RPMI8226 (cell line): ENCODE data around the gene FLOT1.
A peak's percentile ranks its signal among the peaks of the same experiment; 100 is the strongest.
"Not testable (repeated sequence)": the region's sequence is repeated elsewhere in the genome, so short reads cannot be mapped to it uniquely, and the experiment has no call there.

ENCODE experiments used
- DNase-seq: peaks from one replicate; pipeline ENCODE4 v3.0.0-alpha.2; 2015

The FLOT1 gene

DNA sequence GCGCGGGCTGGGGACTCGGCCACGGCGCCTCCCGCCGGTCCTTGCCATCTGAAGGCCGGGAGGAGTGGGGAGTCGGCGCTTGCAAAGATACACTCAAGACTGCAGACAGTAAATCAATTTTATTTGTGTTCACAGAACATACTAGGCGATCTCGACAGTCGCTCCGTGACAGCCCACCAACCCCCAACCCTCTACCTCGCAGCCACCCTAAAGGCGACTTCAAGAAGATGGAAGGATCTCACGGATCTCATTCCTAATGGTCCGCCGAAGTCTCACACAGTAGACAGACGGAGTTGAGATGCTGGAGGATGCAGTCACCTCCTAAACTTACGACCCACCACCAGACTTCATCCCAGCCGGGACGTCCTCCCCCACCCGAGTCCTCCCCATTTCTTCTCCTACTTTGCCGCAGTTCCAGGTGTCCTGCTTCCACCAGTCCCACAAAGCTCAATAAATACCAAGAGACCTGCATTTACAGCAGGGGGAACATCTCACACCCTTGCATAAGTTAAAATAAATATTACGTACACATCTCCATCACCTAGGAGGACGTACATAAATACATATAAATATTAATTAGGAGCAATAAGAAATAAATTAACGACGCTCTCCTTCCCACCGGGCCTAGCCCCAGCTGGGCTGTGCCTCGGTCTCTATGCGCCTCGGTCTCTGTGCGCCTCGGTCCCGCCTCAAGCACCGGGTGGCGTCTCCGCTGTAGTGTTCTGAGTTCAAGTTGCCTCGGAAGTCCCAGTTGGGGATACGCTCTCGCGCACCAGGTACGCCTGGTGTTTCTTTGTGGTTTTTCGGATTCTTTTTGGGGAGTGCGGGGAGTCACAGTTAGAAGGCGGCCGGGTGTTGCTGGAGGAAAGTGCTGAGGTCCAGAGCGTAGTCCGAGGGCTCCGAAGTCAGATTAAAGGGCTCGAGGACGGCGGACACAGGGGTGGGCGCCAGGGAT lies 889 bp upstream of the FLOT1 start:
- peak; percentile 42 for DNase-seq

DNA sequence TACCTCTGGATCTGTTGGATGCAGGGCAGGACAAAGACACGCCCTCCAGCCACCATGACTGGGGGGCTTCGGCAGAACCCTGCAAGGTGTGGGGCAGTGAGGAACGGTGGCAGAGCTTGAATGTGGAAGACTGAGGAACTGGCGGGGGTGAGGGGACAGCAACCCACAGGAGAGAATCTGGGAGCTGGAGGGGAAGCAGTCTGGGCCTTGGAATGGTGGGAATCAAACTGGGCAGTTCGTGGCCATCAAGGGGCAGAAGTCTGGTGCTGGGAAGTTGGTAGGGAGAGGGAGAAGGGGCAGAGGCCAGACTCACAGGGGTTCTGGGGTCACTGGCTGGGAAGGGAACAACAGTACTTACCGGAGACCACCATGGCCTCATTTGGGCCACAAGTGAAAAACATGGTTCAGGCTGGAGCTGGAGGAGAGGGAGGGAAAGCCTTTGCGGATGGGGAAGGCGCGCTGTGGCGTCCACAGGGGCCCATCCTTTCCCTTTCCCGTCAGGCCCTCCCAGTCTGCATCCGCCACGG lies 635 bp downstream of the FLOT1 start:
- no peak for DNase-seq

- no peak for DNase-seq
These were observed 1.3 kb downstream of the FLOT1 start for GRCh38 chr6:30741063-30741779.

DNA sequence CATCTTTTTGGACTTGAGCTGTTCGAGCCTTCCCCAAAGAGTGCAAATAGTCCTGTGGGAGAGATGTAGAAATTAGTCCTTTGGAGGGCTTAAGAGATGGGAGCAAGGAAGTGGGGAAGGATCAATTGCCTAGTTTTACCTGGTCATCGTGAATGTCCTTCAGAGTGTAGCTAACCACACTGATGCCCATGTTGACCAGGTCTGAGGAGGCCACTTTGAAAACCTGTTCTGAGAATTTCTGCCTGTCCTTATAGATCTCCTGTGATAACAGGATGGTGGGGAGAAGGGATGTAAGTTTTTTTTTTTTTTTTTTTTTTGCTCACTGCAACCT lies 2.0 kb downstream of the FLOT1 start:
- no peak for DNase-seq

DNA sequence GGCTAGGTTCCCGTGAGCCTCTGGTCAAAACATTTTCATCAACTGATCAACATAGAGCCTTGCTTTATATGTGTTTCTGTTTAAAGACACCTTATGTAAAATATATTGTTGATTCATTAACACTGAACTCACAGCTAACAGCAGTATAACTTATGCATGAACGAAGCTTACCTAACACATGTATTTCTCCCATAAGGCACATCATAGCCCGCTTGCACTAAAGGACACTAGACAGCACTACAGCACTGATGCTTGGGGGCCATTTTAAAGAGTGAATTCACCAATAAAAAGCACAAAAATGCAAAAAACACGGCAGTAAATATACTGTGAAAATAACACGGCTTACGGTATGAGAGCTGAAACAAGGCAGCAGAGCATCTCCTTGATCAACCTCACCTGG lies 4.0 kb downstream of the FLOT1 start:
- no peak for DNase-seq

DNA sequence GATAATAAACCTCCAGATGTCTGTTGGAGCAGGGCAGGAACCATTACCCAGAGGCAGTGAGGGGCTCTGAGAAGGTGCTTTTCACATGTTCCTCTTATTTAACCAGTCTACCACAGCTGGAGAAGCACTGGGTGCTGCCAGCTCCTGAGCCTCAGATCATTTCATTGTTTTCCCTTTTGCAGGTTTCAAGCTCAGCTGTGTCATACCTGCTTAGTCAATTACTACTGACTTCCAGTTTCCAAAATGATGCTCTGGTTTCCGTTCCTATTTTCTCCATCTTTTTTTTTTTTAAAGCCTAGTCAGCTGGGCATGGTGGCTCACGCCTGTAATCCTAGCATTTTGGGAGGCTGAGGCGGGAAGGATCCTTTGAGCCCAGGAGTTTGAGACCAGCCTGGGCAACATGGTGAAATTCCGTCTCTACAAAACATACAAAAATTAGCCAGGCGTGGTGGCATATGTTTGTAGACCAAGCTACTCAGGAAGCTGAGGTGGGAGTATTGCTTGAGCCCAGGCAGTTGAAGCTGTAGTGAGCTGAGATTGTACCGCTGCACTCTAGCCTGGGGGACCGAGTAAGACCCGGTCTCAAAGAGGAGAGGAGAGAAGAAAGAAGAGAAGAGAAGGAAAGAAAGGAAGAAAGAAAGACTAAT lies 6.7 kb downstream of the FLOT1 start:
- no peak for DNase-seq

- no peak for DNase-seq
These were observed 10.1 kb downstream of the FLOT1 start for GRCh38 chr6:30732237-30732943.

DNA sequence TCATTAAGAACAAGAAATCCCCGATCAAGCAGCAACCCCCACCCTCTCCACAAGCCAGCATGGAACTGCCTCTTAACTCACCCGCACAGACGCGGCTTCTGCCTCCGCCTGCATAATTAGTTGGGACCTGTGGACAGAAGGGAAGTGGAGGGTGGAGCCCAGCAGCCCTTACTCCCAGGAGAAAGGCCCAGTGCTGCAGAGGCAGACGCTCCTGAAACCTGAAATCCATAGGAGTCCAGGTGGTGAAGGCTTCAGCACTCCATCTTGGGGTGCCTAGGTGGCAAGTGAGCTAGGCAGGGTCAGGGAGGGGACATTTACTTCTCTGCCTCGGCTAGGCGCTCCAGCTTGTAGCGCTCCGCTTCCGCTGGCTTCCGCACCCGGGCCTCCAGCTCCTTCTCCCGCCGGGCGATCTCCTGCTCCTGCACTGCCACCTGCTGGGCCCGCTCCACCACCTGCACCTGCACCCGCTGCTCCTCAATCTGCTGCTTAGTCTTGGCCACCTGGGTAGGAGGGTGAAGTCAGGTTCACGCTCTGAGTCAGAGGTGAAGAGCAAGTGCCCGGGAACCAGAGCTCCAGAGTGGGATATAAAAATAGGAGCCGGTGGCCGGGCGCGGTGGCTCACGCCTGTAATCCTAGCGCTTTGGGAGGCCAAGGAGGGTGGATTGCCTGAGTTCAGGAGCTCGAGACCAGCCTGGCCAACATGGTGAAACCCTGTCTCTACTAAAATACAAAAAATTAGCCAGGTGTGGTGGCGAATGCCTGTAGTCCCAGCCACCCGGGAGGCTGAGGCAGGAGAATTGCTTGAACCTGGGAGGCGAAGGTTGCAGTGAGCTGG lies 11.7 kb downstream of the FLOT1 start:
- peak; percentile 93 for DNase-seq

DNA sequence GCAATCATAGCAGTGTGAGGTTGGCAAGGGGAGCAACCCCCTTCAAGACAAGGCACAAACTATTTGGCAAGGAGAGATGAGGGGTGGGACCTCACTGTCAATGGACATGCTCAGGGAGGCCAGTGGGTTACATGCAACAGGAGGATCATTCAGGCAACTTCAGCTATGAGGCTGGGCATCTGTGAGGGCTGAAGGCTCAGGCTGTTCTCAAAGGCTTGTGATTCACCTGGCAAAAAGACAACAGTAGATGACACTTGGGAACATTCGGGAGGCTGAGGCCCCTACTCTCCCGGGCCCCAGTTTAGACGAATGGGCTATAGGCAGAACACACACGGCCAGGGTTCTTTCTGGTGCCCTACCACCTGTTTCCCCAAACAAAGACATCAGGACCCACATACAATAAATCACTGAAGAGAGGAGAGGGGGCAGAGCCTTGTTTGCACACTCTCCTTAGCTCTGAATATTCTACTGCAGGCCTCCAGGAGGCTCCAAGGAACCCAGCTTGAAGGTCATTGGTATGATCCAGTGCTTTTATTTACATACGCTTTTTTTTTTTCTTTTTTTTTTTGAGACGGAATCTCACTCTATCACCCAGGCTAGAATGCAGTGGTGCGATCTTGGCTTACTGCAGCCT lies 14.4 kb downstream of the FLOT1 start:
- no peak for DNase-seq

DNA sequence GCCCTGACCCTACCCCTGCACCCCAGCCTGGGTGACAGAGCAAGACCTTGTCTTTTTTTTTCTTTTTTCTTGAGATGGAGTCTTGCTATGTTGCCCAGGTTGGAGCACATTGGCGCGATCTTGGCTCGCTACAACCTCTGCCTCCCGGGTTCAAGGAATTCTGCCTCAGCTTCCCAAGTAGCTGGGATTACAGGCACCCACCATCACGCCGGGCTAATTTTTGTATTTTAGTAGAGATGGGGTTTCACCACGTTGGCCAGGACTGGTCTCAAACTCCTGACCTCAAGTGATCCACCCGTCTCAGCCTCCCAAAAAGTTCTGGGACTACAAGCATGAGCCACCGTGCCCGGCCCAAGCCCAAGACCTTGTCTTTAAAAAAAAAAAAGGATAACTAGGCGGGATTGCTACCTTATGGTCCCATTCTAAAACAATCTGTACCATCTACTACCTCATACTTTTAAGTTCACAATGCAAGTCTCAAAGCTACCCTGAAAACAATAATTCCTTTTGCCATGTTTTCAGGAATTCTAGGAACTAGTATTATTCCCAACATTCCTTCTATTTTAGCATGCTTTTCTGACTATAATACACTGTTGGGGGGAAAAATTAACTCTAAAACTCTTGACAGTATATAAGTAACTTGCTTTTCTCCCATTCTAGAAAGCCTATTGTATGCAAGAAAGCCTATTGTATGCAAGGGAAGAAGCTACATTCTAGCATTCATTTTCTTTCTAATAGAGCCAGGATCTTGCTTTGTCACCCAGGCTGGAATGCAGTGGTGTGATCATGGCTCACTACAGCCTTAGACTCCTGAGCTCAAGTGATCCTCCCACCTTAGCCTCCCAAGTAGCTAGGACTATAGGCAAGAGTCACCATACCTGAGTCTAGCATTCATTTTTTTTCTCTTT lies 15.7 kb downstream of the FLOT1 start:
- DNase-seq, result no peak

DNA sequence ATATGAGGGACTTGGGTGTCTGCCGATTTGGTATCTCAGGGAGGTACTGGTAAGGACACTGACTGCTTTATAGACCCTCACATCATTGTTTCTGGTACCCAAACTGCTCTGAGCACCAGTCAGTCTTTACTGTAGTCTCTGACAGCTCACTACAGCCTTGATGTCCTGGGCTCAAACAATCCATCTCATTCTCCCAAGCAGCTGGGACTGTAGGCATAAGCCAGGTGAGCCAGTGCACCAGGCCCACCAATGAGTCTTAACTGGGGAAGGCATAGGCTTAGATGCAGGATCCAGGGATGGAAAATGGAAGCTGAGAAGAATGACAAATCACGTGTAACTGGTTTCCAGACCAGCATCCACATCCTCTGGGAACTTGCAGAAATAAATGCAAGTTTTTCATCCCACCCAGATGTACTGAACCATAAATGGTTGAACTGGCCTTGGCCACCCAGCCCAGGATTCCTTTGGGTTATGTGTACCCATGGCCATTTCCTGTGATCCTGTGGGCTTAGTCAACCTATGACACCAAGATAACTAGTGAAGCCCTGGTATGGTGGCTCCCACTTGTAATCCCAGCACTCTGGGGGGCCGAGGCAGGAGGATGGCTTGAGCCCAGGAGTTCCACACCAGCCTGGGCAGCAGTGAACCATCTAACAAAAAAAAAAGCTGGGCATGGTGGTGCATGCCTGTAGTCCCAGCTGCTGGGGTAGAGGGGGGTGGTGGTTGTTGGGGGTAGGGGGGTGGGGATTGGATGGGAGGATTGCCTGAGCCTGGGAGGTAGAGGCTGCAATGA lies 16.6 kb downstream of the FLOT1 start:
- DNase-seq, result no peak

DNA sequence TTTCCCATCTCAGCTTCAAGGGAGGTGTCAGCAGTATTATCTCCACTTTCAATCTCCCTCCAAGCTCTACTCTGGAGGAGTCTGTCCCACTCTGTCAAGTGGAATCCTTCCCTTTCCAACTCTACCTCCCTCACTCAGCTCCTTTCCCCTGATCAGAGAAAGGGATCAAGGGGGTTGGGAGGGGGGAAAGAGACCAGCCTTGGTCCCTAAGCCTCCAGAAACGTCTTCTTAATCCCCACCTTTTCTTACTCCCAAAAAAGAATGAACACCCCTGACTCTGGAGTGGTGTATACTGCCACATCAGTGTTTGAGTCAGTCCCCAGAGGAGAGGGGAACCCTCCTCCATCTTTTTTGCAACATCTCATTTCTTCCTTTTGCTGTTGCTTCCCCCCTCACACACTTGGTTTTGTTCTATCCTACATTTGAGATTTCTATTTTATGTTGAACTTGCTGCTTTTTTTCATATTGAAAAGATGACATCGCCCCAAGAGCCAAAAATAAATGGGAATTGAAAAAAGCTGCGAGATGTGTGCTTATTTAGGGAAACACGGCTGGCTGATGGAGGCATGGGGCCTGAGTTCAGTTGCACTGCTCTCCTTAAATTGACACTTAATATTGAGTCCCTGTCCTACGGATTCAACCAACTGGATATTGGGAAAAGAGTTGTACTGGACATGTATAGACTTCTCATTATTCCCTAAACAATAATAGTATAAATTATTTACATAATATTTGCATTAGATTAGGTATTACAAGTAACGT lies 17.4 kb downstream of the FLOT1 start:
- no peak for DNase-seq

DNA sequence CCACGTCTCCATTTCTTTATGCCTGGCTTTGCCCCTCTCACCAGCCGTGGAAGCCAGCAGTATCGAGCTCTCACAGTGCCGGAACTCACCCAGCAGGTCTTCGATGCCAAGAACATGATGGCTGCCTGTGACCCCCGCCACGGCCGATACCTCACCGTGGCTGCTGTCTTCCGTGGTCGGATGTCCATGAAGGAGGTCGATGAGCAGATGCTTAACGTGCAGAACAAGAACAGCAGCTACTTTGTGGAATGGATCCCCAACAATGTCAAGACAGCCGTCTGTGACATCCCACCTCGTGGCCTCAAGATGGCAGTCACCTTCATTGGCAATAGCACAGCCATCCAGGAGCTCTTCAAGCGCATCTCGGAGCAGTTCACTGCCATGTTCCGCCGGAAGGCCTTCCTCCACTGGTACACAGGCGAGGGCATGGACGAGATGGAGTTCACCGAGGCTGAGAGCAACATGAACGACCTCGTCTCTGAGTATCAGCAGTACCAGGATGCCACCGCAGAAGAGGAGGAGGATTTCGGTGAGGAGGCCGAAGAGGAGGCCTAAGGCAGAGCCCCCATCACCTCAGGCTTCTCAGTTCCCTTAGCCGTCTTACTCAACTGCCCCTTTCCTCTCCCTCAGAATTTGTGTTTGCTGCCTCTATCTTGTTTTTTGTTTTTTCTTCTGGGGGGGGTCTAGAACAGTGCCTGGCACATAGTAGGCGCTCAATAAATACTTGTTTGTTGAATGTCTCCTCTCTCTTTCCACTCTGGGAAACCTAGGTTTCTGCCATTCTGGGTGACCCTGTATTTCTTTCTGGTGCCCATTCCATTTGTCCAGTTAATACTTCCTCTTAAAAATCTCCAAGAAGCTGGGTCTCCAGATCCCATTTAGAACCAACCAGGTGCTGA lies 18.4 kb downstream of the FLOT1 start:
- not testable (repeated sequence) for DNase-seq

- DNase-seq, result not testable (repeated sequence)
These were observed 19.2 kb downstream of the FLOT1 start for GRCh38 chr6:30723159-30723842.

DNA sequence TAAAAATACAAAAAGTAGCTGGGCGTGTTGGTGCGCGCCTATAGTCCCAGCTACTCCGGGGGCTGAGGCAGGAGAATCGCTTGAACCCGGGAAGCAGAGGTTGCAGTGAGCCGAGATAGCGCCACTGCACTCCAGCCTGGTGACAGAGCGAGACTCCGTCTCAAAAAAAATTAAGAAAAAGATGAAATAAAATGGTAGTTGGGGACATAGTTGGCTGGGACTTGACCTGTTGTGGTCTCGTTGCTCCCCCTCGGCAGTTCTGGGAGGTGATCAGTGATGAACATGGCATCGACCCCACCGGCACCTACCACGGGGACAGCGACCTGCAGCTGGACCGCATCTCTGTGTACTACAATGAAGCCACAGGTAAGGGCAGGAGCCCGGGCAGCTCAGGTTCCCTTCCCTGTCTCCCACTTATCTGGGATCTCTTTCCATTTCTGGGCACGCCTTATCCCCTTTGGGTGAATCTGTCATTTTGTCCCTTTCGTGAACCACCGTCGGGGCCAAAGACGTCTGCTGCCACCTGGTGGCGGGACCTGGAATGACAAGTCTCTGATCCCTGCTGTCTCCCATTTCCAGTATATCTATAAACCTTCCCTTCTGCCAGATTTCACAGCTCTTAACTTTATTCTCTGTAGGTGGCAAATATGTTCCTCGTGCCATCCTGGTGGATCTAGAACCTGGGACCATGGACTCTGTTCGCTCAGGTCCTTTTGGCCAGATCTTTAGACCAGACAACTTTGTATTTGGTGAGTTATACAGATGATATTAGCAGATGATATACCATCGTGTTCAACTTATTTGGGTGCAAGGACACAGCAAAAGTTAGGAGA lies 20.0 kb downstream of the FLOT1 start:
- peak; percentile 83 for DNase-seq

- peak; percentile 31 for DNase-seq
These were observed 20.5 kb downstream of the FLOT1 start for GRCh38 chr6:30722025-30722279.
